NOMO-1 treated with DMSO at 0.1 percent for 48 hours (cell line): Measurements from ENCODE around the gene NYAP1.
"Not testable (repeated sequence)": the region's sequence is repeated elsewhere in the genome, so short reads cannot be mapped to it uniquely, and the experiment has no call there.

Source experiments
- DNase-seq: peaks from one replicate; lab custom pipeline; 2025; ENCODE audit not compliant: unreplicated experiment; lab: John Stamatoyannopoulos, UW

The NYAP1 gene

DNA sequence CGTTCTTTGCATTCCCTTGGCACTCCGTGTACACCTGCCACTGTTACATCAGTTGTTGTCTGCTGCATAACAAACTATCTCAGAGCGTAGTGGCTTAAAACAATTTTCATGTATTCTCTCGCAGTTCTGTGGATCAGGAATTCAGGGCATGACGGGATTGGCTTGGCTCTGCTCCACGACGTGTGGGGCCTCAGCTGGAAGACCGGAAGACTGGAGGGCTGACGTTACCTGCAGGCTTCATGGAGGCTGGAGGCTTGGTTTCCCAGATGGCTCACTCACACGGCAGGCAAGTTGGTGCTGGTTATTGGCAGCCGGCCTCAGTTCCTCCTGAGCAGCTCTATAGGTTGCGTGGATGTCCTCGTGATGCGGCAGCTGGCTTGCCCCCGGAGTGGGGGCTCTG, 25.5 kb downstream of the NYAP1 start:
- no peak for DNase-seq

DNA sequence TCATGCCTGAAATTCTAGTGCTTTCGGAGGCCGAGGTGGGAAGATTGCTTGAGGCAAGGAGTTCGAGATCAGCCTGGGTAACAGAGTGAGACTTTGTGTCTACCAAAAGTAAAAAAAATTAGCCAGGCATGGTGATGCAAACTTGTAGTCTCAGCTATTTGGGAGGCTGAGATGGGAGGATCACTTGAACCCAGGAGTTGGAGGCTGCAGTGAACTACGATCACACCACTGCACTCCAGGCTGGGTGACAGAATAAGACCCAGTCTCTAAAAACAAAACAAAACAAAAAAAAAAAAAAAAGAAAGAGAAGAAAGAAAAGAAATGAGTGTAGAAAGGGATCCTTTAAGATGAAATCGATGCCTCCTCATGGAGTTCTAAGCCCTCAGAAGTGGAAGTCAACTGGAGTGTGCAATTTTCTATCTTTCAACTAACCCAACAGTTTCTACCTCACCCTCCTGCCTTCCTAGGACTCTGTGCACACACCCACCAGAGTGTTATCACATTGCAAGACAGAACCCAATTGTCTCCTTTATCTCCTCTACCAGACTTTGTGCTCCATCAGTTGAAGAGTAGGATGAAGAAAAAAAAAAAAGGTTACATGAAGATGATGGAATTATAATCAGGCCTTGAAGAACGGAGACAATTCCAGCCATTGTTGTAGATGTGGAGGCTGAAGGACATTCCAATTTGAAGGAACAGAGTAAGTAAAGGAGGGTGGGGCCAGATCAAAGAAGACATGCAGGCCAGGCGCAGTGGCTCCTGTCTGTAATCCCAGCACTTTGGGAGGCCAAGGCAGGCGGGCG, 26.9 kb downstream of the NYAP1 start:
- no peak for DNase-seq

DNA sequence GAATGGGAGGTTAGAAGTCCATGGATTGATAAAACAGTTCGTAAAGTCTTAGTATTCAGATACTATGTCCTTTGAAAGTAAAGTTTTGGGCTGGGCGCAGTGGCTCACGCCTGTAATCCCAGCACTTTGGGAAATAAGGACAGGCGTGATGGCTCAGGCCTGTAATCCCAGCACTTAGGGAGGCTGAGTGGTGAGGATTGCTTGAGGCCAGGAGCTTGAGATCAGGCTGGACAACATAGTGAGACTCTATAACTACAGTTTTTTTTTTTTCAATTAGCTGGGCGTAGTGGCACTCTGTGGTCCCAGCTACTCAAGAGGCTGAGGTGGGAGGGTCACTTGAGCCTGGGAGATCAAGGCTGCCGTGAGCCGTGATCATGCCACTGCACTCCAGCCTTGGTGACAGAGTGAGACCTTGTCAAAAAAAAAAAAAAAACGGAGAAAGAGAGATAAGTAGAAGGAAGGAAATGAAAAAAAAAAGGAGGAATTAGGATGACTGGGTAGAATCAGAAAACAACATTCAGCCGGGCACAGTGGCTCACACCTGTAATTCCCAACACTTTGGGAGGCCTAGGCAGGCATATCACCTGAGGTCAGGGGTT, 29.6 kb downstream of the NYAP1 start:
- DNase-seq: no peak

DNA sequence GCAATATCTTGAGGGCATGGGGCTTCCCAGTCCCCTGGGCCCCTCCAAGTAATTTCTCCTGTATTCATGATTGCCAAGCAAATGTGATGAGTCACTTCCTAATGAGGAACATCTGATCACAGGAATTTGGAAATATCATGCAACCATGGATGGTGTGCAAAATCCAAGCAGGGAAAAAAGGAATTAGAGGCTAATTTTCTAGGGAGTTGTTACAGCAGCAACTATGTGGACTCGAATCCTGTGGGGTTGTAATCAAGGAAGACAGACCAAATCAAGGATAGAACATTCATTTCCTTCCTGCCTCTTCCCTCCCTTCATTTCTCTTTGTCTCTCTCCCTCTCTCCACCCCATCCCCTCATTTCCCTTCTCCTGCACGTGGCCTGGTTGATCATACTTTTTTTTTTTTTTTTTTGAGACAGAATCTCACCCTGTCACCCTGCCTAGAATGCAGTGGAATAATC, 31.4 kb downstream of the NYAP1 start:
- DNase-seq: no peak

DNA sequence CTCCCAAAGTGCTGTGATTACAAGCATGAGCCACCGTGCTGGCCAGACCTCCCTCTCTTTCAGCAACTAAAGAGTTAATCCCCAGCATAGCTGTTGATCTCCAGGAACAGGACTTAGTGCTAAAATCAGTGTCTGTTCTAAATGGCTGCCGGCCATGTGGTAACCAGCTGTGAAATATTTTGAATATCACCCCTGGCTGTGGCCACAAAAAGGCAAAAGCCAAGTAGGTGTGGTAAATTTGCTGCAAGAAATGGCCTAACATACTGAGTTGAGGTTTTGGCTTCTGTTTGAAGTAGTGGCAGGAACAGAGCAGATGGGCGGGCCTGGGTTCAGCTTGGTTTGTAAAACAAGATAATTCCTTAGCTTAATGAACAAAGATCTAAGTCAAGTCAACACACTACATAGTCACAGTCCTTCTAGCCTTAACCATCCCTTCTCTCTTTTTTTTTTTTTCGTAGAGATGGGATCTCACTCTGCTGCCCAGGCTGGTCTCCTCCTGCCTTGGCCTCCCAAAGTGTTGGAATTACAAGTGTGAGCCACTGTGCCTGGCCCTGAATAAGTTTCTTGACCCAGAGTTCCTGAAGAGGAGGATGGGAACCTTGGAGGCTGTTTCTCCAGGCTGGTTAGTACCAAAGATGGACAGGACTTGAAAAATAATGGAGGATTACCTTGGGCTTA, 32.5 kb downstream of the NYAP1 start:
- DNase-seq: no peak

DNA sequence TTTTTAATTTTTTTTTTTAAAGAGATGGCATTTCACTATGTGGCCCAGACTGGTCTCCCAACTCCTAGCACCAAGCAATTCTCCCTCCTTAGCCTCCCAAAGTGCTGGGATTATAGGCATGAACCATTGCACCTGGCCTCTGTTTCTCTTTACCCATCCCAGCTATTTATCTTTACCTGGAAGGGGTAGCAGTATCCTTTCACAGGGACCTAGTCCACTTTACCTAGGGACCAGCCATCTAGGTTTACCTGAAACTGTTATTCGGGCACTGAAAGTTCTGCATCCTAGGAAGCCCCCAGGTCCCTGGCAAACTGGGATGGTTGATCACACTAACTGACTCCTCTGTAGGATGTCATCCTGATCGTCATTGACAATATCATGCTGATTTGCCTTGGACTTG, 33.6 kb downstream of the NYAP1 start:
- no peak for DNase-seq

DNA sequence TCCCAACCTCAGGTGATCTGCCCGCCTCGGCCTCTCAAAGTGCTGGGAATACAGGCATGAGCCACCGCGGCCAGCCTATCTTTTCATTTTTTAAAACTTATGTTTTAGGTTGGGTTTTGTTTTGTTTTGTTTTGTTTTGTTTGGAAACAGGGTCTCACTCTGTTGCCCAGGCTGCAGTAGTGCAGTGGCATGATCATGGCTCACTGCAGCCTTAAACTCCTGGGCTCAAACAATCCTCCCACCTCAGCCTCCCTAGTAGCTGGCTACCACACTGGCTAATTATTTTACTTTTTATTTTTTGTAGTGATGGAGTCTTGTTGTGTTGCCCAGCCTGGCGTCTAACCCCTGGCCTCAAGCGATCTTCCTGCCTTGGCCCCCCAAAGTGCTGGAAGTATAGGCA, 35.9 kb downstream of the NYAP1 start:
- DNase-seq: no peak

DNA sequence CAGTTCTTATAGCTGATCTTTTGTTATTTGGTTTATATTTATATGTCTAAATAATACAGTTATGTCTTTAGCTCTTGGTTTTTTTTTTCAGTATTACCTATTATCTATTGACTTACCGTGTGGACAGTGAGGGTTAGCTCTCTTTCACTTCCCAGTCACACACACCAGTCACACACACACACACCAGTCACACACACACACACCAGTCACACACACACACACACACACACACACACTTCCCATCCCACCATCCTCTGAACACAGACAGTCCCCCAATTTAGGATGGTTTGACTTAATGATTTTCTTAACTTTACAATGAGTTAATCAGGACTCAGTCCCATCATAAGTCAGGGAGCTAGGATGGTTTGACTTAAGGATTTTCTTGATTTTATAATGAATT, 36.4 kb downstream of the NYAP1 start:
- no peak for DNase-seq

DNA sequence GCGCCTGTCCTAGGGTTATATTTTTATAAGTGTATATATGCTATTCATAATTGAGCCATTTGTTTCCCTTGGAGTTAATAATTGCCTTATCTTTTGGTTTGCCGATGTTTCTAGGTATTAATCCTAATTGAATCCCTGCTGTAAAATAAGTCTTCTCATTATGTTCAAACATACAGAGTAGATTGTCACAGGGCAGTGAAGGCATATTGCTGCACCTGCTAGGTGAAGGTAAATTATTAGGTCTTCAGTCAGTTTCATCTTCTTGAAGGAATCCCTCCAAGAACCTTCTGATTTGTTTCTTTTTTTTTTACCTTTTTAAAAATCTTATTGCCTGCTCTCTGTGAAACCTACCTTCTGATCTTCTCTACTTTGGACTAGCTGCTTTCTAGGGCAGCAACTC, 37.3 kb downstream of the NYAP1 start:
- DNase-seq: no peak

DNA sequence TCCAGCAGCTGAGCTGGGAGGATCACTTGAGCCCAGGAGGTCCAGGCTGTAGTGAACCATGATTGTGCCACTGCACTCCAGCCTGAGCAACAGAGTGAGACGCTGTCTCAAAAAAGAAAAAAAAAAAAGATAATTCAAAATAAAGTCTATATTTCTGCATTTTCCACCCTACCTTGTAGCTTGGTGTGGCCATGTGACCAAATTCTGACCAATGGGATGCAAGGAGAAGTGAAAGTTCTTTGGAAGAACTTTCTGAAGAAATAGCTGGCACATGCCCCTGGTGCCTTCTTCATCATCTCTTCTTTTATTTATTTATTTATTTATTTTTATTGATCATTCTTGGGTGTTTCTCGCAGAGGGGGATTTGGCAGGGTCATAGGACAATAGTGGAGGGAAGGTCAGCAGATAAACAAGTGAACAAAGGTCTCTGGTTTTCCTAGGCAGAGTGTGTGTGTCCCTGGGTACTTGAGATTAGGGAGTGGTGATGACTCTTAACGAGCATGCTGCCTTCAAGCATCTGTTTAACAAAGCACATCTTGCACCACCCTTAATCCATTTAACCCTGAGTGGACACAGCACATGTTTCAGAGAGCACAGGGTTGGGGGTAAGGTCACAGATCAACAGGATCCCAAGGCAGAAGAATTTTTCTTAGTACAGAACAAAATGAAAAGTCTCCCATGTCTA, 38.3 kb downstream of the NYAP1 start:
- DNase-seq: peak; percentile 89

DNA sequence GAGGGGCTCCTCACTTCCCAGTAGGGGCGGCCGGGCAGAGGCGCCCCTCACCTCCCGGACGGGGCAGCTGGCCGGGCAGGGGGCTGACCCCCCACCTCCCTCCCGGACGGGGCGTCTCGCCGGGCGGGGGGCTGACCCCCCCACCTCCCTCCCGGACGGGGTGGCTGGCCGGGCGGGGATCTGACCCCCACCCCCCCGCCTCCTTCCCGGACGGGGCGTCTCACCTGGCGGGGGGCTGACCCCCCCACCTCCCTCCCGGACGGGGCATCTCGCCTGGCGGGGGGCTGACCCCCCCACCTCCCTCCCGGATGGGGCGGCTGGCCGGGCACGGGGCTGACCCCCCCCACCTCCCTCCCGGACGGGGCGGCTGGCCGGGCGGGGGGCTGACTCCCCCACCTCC, 39.5 kb downstream of the NYAP1 start:
- DNase-seq: not testable (repeated sequence)

DNA sequence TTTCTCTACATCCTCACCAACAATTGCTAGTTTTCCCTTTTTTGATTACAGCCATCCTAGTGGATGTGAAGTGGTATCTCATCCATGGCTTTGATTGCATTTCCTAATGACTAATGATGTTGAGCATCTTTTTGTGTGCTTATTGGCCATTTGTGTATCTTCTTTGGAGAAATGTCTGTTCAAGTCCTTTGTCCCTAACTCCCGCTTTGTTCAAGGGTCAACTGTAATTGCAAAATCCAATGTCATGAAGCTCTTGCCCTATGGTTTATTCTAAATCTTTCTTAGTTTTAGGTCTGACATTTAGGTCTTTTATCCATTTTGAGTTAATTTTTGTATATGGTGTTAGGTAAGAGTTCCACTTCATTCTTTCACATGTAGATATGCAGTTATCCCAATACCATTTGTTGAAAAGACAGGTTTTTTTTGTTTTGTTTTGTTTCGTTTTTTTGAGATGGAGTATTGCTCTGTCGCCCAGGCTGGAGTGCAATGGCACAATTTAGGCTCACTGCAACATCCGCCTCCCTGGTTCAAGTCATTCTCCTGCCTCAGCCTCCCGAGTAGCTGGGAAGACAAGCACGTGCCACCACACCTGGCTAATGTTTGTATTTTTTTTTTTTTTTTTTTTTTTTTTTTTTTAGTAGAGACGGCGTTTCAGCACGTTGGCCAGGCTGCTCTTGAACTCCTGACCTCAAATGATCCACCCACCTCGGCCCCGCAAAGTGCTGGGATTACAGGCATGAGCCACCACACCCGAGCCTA, 44.6 kb downstream of the NYAP1 start:
- not testable (repeated sequence) for DNase-seq

DNA sequence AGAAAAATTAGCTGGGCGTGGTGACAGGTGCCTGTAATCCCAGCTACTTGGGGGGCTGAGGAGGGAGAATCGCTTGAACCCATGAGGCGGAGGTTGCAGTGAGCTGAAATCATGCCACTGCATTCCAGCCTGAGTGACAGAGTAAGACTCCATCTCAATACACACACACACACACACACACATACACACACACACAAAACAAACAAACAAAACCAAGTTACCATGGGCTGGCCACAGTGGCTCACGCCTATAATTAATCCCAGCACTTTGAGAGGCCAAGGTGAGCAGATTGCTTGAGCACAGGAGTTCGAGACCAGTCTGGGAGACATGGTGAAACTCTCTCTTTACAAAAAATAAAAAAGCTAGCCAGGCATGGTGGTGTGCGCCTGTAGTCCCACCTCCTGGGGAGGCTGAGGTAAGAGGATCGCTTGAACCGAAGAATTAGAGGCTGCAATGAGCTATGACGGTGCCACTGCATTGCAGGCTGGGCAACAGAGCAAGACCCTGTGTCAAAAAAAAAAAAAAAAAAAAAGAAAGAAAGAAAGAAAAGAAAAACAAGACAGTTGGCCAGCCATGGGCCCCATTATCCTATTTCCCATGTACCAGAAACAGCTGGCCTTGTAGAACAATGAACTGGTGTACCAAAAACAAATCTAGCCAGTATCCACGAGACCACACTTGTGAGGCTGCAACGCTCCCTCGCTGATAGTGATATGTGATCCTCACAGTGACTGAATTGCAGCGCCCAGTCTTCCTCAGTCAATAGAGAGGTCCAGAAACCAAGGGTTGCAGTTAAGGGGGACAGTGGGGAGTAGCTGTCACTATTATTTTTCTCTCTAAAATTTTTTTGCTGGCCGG, 48.7 kb downstream of the NYAP1 start:
- no peak for DNase-seq

DNA sequence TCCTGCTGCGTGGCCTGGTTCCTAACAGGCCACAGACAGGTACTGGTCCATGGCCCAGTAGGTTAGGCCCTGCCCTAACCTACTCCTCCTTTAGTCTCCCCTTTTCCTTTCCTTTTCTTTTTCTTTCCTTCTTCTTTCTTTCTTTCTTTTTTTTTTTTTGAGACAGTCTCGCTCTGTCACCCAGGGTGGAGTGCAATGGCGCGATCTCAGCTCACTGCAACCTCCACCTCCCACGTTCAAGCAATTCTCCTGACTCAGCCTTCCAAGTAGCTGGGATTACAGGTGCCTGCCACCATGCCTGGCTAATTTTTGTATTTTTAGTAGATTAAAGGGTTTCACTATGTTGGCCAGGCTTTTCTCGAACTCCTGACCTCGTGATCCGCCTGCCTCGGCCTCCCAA, 52.3 kb downstream of the NYAP1 start:
- DNase-seq: not testable (repeated sequence)

DNA sequence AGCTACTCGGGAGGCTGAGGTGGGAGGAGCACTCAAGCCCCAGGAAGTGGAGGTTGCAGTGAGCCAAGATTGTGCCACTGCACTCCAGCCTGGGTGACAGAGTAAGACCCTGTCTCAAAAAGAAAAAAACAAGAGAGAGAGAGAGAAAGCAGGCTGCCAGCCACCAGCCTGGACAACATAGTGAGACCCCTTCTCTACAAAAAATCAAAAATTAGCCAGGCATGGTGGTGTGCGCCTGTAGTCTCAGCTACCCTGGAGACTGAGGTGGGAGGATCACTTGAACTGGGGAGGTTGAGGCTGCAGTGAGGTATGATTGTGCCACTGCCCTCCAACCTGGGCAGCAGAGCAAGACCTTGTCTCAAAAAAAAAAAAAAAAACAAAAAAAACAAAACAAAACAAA, 53.0 kb downstream of the NYAP1 start:
- DNase-seq: not testable (repeated sequence)

DNA sequence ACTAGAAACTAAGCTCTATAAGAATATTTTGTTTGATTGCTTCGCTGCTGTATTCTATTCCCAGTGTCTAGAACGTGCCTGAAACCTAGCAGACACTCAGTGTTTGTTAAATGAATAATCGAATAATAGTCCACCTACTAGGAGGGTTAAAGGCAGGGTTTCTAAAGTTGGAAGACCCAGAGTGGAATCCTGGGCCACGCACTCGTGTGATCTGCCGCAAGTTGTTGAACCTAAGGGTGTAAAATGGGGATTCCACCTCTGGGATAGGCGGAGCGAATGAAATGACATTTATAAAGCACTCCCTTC, 54.6 kb downstream of the NYAP1 start:
- DNase-seq: no peak

DNA sequence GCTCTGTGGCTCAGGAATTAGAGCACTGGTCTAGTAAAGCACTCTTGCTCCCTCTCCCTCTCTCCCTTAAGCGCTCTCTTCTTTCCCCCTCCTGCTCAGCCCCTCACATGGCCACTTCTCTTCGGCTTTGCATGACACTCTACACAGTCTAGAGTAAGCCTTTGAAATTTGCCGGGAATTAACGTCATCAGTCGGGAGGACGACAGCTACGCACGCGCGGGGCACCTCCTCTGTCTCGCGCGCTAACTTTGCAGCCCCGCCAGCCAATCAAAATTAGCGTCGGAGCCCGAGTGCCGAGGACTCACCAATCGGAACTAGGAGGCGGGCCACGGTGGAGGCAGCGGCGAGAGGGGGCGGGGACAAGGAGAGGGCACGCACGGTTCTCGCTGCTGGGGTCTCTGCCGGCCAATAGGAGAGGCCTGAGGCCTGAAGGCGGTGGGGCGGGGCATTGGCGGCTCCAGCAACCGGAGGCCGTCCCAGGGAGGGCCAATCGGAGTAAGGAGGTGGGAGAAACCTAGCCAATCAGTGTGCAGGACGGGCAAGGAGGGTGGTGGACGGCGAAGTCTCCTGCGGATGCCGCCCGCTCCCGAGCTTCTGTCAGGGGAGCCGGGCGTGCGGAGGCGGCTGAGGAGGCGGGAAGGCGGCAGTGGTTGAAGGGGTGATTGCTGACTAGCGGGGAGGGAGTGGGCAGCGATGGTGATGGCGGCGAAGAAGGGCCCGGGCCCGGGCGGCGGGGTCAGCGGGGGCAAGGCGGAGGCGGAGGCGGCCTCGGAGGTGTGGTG, 55.1 kb downstream of the NYAP1 start, which contains the start of gene AGFG2:
Gene AGFG2 (plus strand): TSS at position 550 of the 782 bp plus-strand sequence. CDS start 144 bp downstream, at position 694.
- DNase-seq: peak; percentile 100

DNA sequence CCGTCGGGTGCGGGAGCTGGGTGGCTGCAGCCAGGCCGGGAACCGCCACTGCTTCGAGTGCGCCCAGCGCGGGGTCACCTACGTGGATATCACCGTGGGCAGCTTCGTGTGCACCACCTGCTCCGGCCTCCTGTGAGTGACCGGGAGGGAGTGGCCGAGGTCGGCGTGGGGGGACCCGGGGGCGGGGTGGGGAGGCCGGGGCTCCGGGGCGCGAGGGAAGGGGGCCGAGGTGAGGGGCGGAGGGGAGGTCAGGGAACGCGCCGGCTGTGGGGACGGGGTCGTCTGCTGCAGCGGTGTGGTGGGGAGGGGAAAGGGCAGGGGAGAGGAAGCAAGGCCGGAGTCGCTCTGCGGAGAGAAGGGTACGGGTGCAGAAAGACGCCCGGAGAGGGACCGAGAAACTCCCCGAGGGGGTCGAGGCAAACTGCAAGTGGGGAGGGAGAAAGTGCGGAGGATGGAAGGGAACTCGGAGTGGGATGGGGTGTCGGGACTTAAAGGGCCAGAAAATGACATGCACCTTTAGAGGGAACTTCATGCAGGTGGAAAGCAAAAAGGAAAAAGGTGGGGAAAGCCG, 55.8 kb downstream of the NYAP1 start:
- no peak for DNase-seq
